ENCODE results near the gene SCAMP4.

Gene SCAMP4

DNA sequence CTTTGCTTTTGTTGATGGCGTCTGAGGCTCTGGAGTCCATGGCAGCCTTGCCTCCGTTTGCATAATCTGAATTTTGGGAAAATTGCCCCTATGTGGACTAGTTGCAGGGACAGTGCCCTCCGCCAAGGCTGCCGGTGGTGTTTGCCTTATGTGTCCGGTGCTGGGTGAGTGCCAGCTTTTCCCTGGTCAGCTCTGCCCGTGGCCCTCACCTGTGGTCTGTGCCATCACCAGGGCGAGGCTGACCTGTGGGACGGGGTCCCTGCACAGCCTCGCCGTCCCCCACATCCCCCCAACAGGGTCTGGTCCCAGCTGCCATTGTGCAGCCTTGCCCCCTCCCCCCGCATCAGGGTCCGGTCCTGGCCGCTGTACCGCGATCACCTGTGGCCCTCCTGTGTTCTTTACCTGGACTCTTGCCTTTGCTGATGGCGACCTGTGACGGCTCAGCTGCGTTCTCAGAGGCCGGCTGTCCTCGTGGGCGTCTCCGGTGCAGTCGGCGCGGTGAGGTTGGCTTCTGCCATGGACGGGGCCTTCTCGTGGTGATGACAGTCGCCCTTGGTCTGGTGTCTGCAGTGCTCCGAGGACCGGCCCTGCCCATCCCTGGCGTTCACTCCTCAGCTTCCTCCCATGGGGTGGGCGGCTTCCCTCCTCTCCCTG is 48.4 kb downstream of the SCAMP4 start:
- TF ChIP-seq, protein P1, sequence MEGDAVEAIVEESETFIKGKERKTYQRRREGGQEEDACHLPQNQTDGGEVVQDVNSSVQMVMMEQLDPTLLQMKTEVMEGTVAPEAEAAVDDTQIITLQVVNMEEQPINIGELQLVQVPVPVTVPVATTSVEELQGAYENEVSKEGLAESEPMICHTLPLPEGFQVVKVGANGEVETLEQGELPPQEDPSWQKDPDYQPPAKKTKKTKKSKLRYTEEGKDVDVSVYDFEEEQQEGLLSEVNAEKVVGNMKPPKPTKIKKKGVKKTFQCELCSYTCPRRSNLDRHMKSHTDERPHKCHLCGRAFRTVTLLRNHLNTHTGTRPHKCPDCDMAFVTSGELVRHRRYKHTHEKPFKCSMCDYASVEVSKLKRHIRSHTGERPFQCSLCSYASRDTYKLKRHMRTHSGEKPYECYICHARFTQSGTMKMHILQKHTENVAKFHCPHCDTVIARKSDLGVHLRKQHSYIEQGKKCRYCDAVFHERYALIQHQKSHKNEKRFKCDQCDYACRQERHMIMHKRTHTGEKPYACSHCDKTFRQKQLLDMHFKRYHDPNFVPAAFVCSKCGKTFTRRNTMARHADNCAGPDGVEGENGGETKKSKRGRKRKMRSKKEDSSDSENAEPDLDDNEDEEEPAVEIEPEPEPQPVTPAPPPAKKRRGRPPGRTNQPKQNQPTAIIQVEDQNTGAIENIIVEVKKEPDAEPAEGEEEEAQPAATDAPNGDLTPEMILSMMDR (IDR thresholded peaks at IDR 0.05): no peak
- H3K4me1 Mint-ChIP-seq: peaks cover 21% of the 10 kb centered on the region
- no peak overlapping the region for H3K4me3 Mint-ChIP-seq

DNA sequence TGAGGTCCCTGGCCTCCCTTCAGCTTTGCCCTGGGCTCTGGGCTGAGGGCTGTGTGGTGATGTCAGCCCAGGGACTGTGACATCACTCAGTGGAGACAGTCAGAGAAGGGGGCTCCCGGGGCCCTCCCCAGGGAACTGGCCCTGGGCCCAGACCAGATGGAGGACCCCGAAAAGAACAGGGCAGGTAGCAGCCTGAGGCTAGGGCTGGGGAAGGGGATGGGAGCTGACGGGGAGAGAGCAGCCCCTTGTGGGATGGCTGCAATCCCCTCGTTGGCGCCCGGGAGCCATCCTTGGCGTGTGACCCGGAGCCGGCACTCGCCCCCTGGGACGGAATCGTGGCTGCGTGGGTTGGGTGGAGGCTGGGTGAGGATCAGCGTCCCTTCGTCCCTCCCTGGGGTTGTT is 49.3 kb downstream of the SCAMP4 start:
- TF ChIP-seq, protein P1 (IDR thresholded peaks at IDR 0.05): no peak
- H3K36me3 Mint-ChIP-seq (ENCODE audit: low read depth): peaks cover 18% of the 10 kb centered on the region
- H3K9me3 Mint-ChIP-seq: no peaks in the 10 kb centered on the region
- DNase-seq: no peak
- H3K27me3 Mint-ChIP-seq (ENCODE audit: low read depth, poor library complexity): peaks cover 3% of the 10 kb centered on the region
- no peak overlapping the region for H3K27ac Mint-ChIP-seq
- H3K4me1 Mint-ChIP-seq: peaks cover 24% of the 10 kb centered on the region
- no peak overlapping the region for H3K4me3 Mint-ChIP-seq

More for the DNA sequence above, 48.4 kb downstream of the SCAMP4 start:
- Mint-ChIP-seq H3K27ac (peak overlapping the region; percentile 79), H3K27me3 (ENCODE audit: low read depth, poor library complexity) (peaks cover 3% of the 10 kb centered on the region), H3K9me3 (no peaks in the 10 kb centered on the region), H3K36me3 (ENCODE audit: low read depth) (peaks cover 27% of the 10 kb centered on the region)
- no peak for DNase-seq

DNA sequence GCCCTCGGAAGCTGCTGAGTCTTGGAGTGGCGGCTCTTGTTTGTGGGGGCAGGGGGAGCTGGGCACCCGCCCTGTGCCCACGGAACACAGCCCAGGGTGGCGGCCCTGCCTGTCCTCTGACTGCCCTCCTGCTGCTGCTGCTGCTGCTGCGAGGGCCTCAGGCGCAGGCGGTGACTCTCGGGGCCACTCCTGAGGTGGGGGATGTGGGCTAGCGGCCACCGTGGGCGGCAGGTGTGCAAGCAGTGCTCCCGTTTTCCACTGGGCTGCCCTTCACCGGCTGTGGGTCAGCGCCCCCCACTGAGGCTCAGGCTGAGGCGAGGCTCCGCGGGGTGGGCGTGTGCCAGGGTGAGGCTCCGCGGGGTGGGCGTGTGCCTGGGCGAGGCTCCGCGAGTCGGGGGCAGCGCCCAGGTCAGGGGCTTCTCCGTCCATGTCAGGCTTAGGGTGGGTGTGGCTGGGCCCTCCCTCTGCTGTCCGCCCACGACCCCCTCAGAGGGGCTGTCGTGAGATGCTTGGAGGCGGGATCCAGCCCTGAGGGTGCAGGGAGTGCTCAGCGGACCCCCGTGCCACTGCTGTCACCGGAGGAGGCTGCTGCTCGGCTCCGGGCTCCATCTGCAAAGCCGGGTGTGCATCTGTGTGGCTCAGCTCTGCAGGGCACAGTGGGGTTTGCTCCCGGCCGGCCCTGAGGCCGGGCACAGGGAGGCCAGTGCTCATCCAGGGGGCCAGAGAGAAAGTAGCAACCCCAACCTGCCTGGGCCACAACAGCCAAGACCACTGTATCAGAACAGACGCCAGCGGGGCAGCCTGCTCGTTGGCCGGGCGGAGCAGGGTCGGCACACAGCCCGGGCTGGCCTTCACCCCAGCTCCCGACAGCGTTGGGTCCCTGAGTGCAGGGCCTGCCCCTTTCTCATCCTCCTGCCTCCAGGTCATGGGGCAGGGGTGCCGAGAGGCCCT is 50.2 kb downstream of the SCAMP4 start:
- Mint-ChIP-seq H3K9me3 (no peaks in the 10 kb centered on the region), H3K27me3 (ENCODE audit: low read depth, poor library complexity) (no peaks in the 10 kb centered on the region), H3K27ac (no peak overlapping the region), H3K36me3 (ENCODE audit: low read depth) (peaks cover 11% of the 10 kb centered on the region), H3K4me3 (no peak overlapping the region), H3K4me1 (peaks cover 26% of the 10 kb centered on the region)
- no peak for DNase-seq
- TF ChIP-seq, protein P1 (IDR thresholded peaks at IDR 0.05): no peak

DNA sequence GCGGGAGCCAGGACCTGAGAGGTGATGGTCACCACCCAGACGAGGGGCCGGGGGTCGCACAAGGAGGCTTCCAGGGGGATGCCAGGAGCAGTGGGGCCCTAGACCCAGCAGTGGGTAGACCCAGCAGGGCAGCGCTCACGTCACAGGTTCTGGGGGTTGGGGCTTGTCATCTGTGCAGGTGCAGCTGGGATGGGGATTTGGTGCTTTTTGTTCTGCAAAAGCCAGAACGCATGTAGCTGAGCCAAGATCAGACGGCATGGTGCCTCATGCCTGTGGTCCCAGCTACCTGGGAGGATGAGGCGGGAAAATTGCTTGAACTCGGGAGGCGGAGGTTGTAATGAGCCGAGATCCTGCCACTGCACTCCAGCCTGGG is 50.9 kb downstream of the SCAMP4 start:
- no peak for DNase-seq
- Mint-ChIP-seq H3K27ac (no peak overlapping the region), H3K9me3 (no peaks in the 10 kb centered on the region), H3K4me3 (no peak overlapping the region), H3K4me1 (peaks cover 29% of the 10 kb centered on the region), H3K36me3 (ENCODE audit: low read depth) (peaks cover 5% of the 10 kb centered on the region), H3K27me3 (ENCODE audit: low read depth, poor library complexity) (no peaks in the 10 kb centered on the region)
- TF ChIP-seq, protein P1 (IDR thresholded peaks at IDR 0.05): no peak

DNA sequence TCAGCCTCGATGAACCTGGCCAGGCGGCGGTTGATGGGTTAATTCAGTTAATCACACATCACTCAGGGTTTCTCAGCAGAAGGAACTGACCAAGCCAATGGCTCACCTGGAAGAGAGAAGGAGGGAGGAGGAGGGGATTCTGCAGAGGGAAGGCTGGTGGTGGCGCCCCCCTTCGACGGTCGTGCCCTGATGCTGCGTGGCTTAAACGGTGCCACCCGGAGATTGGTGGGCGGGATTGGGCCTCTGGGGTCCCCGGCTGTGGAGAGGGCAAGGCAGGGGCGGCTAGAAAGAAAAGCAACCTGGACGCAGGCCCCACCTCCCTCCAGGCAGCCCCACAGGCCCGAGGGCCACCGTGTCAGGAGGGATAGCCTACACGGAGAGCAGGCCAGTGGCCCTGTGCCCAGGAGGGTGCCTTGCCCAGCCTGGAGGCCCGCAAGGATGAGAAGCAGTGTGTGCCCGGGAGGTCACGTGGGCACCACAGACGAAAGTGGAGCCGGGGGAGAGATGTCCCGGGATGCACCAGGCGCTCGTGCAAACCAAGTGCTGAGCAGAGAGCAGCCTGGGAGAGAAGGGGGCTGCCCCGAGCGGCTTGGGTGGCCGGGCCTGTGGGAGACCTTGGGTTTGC is 51.8 kb downstream of the SCAMP4 start:
- peak overlapping the region; percentile 54 for H3K27ac Mint-ChIP-seq
- no peak overlapping the region for H3K4me3 Mint-ChIP-seq

More for the DNA sequence above, 51.8 kb downstream of the SCAMP4 start:
- Mint-ChIP-seq H3K36me3 (ENCODE audit: low read depth) (peaks cover 6% of the 10 kb centered on the region), H3K27me3 (ENCODE audit: low read depth, poor library complexity) (no peaks in the 10 kb centered on the region), H3K4me1 (peaks cover 29% of the 10 kb centered on the region), H3K9me3 (no peaks in the 10 kb centered on the region)
- DNase-seq: no peak
- TF ChIP-seq, protein P1 (IDR thresholded peaks at IDR 0.05): no peak
